Measurements from ENCODE around the gene SS18.

SS18 gene

DNA sequence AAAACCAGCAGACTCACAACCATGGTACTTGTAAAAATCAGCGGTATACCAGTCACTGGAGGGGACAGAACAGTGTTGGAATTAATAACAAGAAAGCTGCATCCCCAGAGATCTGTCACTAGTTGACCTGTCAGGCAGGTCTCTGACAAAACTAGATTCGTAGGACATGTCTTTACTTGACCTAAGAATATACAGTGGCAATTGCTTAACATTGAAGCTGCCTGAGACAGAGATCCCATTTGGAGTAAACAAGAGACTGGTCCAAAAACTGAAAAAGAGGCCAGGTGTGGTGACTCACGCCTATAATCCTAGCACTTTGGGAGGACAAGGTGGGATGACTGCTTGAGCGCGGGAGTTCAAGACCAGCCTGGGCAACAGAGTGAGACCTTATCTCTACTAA lies 7.2 kb upstream of the SS18 start:
- TF ChIP-seq ZNF384 (IDR thresholded peaks at IDR 0.05) (no peak), ELF4 (IDR thresholded peaks at IDR 0.05) (no peak), ARNT (IDR thresholded peaks at IDR 0.05) (no peak), TARDBP (IDR thresholded peaks at IDR 0.05) (no peak), SUZ12 (IDR thresholded peaks at IDR 0.05) (no peak), L3MBTL2 (conservative IDR thresholded peaks at IDR 0.05) (no peak), NFRKB (IDR thresholded peaks at IDR 0.05) (no peak), CTBP1 (IDR thresholded peaks at IDR 0.05; ENCODE audit: borderline replicate concordance) (no peak), LEF1 (IDR thresholded peaks at IDR 0.05; ENCODE audit: borderline replicate concordance) (no peak), BHLHE40 (IDR thresholded peaks at IDR 0.05; ENCODE audit: borderline replicate concordance) (no peak), SP1 (IDR thresholded peaks at IDR 0.05) (no peak), HDGF (IDR thresholded peaks at IDR 0.05; ENCODE audit: borderline replicate concordance) (no peak)
- TF ChIP-seq, protein P1, sequence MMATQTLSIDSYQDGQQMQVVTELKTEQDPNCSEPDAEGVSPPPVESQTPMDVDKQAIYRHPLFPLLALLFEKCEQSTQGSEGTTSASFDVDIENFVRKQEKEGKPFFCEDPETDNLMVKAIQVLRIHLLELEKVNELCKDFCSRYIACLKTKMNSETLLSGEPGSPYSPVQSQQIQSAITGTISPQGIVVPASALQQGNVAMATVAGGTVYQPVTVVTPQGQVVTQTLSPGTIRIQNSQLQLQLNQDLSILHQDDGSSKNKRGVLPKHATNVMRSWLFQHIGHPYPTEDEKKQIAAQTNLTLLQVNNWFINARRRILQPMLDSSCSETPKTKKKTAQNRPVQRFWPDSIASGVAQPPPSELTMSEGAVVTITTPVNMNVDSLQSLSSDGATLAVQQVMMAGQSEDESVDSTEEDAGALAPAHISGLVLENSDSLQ (IDR thresholded peaks at IDR 0.05) = no peak
- POLR2A ChIA-PET = no interaction called here
- CTCF ChIA-PET = no interaction called here
- no peak for DNase-seq (ENCODE audit: extremely low spot score)

DNA sequence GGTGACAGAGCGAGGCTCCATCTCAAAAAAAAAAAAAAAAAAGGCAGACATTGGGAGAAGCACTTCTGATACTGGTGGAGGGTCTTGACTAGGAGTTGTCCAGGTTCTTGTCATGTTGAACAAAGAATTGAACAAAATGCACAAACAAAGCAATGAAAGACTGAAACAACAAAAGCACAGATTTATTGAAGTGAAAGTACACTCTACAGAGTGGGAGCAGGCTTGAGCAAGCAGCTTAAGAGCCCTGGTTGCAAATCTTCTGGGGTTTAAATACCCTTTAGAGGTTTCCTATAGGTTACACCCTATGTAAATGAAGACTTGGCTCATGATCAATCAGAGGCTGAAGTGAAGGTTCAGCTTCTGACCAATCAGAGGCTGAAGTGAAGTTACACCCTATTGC lies 6.4 kb upstream of the SS18 start:
- TF ChIP-seq SUZ12 (IDR thresholded peaks at IDR 0.05) = no peak
- TF ChIP-seq FOXA1 (IDR thresholded peaks at IDR 0.05) = no peak
- no peak for TF ChIP-seq L3MBTL2 (conservative IDR thresholded peaks at IDR 0.05)
- no peak for TF ChIP-seq ARNT (IDR thresholded peaks at IDR 0.05)
- TF ChIP-seq ZNF384 (IDR thresholded peaks at IDR 0.05) = no peak
- TF ChIP-seq FOXM1 (IDR thresholded peaks at IDR 0.05; ENCODE audit: borderline replicate concordance) = no peak
- no peak for TF ChIP-seq SP1 (IDR thresholded peaks at IDR 0.05)
- no peak for TF ChIP-seq TARDBP (IDR thresholded peaks at IDR 0.05)
- no peak for TF ChIP-seq ELF4 (IDR thresholded peaks at IDR 0.05)
- TF ChIP-seq LEF1 (IDR thresholded peaks at IDR 0.05; ENCODE audit: borderline replicate concordance) = no peak
- no peak for TF ChIP-seq CTBP1 (IDR thresholded peaks at IDR 0.05; ENCODE audit: borderline replicate concordance)
- TF ChIP-seq BHLHE40 (IDR thresholded peaks at IDR 0.05; ENCODE audit: borderline replicate concordance) = no peak
- TF ChIP-seq FOXK2 (IDR thresholded peaks at IDR 0.05) = no peak
- TF ChIP-seq, protein P1 (IDR thresholded peaks at IDR 0.05) = no peak
- no peak for TF ChIP-seq HDGF (IDR thresholded peaks at IDR 0.05; ENCODE audit: borderline replicate concordance)
- no peak for TF ChIP-seq NFRKB (IDR thresholded peaks at IDR 0.05)
- POLR2A ChIA-PET = no interaction called here
- CTCF ChIA-PET = no interaction called here
- DNase-seq (ENCODE audit: extremely low spot score) = no peak

DNA sequence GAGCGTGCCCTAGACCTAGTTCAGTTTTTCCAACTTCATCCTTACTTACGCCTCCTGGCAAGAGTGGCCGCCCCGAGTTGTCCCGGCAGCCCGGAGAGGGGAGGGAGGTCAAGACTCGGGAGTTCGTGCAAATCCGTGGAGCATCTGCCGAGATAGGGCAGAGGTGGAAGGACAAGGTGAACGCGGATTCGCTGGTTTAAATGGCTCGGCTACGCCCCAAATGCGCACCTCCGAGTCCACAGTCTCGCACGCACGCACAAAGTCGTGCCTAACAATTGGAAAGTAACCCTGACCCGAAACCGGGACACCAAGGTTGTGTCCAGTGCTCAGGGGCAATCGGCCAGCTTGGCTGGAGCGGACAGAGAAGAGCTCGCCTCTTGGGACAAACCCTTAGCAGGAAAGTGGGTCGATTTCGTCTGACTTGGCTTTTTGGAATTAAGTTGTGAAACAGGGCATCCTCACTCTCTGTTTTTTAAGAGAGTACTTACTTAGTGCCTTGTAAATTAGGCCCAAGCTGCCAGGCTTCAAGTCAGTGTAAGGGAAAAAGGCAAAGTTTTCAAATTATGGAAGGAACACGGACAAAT lies 726 bp upstream of the SS18 start:
- no peak for DNase-seq (ENCODE audit: extremely low spot score)
- POLR2A ChIA-PET = interaction anchor here (1.0 to 1.1 kb wide), 2 partner anchors 13 to 136 kb away, joined by 3 read pairs; no protein-coding TSS in a partner anchor
- TF ChIP-seq FOXM1 (IDR thresholded peaks at IDR 0.05; ENCODE audit: borderline replicate concordance) (peak; percentile 58), FOXA1 (IDR thresholded peaks at IDR 0.05) (no peak), L3MBTL2 (conservative IDR thresholded peaks at IDR 0.05) (peak; percentile 56)
- CTCF ChIA-PET = no interaction called here

DNA sequence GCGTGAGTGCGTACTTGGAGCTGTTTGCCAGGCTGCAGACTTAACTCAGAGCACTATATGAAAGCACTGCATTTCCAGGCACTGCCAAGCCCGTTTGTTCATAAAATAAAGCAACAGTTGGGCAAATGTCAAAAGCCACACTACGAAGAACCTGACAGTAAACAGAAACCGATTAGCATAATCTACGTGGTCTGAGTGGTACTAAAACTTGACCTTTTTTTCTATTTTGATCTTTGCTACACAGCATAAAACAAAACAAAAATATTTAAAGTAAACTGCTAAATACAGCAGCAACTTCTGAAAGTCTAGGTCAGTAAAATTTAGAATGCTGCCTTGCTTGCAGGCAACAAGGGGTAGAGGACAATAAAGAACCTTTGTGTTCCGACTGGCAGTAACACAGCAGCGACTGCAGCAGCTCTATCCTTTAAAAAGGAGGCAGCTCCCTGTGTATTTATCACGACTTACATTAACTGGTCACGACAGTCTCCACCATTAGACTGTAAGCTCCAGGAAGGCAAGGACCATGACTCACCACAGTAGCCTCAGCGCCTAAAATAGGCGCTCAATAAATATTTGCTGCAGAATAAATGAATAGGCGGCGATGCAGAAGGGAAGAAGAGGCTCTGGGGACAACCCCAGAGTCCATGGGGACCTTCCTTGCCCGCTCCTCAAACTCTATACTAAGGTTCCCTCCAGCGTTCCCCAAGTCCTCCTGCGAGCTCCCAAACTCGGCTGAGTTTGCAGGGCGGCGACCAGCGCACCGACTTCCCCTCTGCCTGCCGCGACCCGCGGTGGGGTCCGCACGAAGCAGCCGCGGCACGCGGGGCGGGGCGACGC lies 902 bp downstream of the SS18 start:
- no peak for DNase-seq (ENCODE audit: extremely low spot score)
- no peak for TF ChIP-seq FOXK2 (IDR thresholded peaks at IDR 0.05)
- TF ChIP-seq HDGF (IDR thresholded peaks at IDR 0.05; ENCODE audit: borderline replicate concordance) = no peak
- TF ChIP-seq, protein P1 (IDR thresholded peaks at IDR 0.05) = no peak
- CTCF ChIA-PET = interaction anchor here (0.7 kb wide), 1 partner anchor 119 kb away, joined by 4 read pairs; no protein-coding TSS in a partner anchor
- POLR2A ChIA-PET = interaction anchor here (0.6 to 1.0 kb wide), 2 partner anchors 19 to 129 kb away, joined by 3 read pairs; no protein-coding TSS in a partner anchor

DNA sequence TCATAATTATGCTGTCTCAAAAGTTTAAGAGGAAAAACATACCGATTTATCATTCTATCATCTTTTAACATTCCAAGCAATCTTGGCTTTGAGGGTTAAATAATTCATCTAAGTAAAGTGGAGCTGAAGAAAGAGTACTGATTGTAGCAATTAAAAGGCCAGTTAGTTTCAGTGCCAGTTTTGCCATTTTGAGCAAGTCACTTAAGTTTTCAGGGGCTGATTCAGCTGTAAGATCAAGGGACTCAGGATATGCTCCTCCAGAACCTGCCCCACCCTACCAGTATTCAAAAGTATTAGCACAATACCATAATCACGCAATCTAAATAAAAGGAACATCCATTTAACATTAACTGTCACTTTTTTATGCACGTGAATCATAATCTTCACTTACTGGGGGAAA lies 1.9 kb downstream of the SS18 start:
- TF ChIP-seq TARDBP (IDR thresholded peaks at IDR 0.05) = no peak
- TF ChIP-seq ZNF384 (IDR thresholded peaks at IDR 0.05) = no peak
- TF ChIP-seq, protein P1 (IDR thresholded peaks at IDR 0.05) = no peak
- no peak for TF ChIP-seq ARNT (IDR thresholded peaks at IDR 0.05)
- no peak for TF ChIP-seq SUZ12 (IDR thresholded peaks at IDR 0.05)
- no peak for TF ChIP-seq LEF1 (IDR thresholded peaks at IDR 0.05; ENCODE audit: borderline replicate concordance)
- no peak for TF ChIP-seq FOXK2 (IDR thresholded peaks at IDR 0.05)
- ChIA-PET POLR2A (interaction anchor here (1.0 kb wide), 1 partner anchor 130 kb away, joined by 3 read pairs; no protein-coding TSS in a partner anchor), CTCF (interaction anchor here (0.7 kb wide), 1 partner anchor 86 kb away, joined by 3 read pairs; no protein-coding TSS in a partner anchor)
- DNase-seq (ENCODE audit: extremely low spot score) = no peak

DNA sequence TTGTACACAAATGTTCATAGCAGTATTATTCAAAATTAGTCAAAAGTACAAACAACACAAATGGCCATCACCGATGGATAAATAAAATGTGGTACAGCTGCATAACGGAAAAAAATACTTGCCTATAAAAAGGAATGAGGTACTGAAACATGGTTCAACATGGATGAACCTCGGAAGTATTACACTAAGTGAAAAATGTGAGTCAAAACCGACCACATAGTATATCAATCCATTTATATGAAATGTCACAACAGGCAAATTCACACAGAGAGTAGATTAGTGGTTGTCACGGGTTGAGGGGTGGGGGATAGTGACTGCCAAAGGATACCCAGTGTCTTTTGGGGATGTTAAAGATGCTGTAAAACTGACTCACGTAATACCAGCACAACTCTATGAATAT lies 3.5 kb downstream of the SS18 start:
- TF ChIP-seq FOXA1 (IDR thresholded peaks at IDR 0.05) (no peak), ZNF384 (IDR thresholded peaks at IDR 0.05) (no peak), ELF4 (IDR thresholded peaks at IDR 0.05) (no peak), L3MBTL2 (conservative IDR thresholded peaks at IDR 0.05) (no peak), TARDBP (IDR thresholded peaks at IDR 0.05) (no peak), SP1 (IDR thresholded peaks at IDR 0.05) (no peak), LEF1 (IDR thresholded peaks at IDR 0.05; ENCODE audit: borderline replicate concordance) (no peak), FOXK2 (IDR thresholded peaks at IDR 0.05) (no peak), FOXM1 (IDR thresholded peaks at IDR 0.05; ENCODE audit: borderline replicate concordance) (no peak), ARNT (IDR thresholded peaks at IDR 0.05) (no peak), CTBP1 (IDR thresholded peaks at IDR 0.05; ENCODE audit: borderline replicate concordance) (no peak), HDGF (IDR thresholded peaks at IDR 0.05; ENCODE audit: borderline replicate concordance) (no peak), SUZ12 (IDR thresholded peaks at IDR 0.05) (no peak), NFRKB (IDR thresholded peaks at IDR 0.05) (no peak), BHLHE40 (IDR thresholded peaks at IDR 0.05; ENCODE audit: borderline replicate concordance) (no peak)
- TF ChIP-seq, protein P1 (IDR thresholded peaks at IDR 0.05) = no peak
- ChIA-PET POLR2A (no interaction called here), CTCF (no interaction called here)
- DNase-seq (ENCODE audit: extremely low spot score) = no peak
